Measurements from ENCODE around the gene ADAMTSL3. TPM values are rescaled to one million over a fixed set of nuclear protein-coding genes. Genes with fewer than 3 reads are reported as not detected.

The ADAMTSL3 gene
- total and polyA plus RNA-seq, 2 of the 4 experiments (the other 2 are of a cell fraction), result under 0.01 to 0.02 TPM

DNA sequence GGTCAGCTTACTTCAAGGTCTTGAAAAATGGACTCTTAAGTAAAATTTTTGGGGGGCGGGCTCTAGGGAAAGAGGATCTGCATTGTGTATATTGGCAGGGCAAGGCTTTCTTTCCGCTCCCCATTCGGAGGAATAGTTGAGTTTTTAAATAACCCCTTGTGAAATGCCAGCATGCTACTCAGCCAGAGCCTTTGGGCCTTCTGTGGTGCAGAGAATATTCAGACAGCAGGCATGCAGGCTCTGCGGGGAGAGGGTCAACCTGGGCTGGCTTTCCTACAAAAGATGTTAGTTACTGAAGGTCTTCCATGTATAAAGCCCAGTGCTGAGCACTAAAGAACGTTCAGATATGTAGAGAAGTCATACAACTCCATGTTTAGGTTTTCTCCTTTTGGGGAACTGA lies 40.6 kb downstream of the ADAMTSL3 start:
- in situ Hi-C loops (cut with MboI; ENCODE audit: low sequenced_read_pairs), result loop anchor here (10.0 kb wide), 1 partner anchor 60 kb away; no protein-coding TSS in a partner anchor
- no peaks in the 10 kb centered on the region for H3K79me1 ChIP-seq (ENCODE audit: low read depth in 1 of 2, low read length in 2 of 2)

More for the DNA sequence above, 40.6 kb downstream of the ADAMTSL3 start:
- H2AFZ ChIP-seq (replicated peaks; ENCODE audit: low read length, poor library complexity), result no peak overlapping the region
- intact Hi-C loops (cut with micrococcal nuclease), result no loop called here
- ATAC-seq (ENCODE audit: low read depth) (no peak), DNase-seq (no peak)
- no peak overlapping the region for H3K27ac ChIP-seq (ENCODE audit: insufficient read depth, low read length)
- no CpG with 5 or more reads among the region's 5 CpGs for WGBS, 2 experiments (ENCODE audit: extremely low coverage in 2 of 2, insufficient read length in 1 of 2)
- no peak overlapping the region for H3K18ac ChIP-seq (ENCODE audit: low read depth, low read length)
- no peak for TF ChIP-seq SMC3 (IDR thresholded peaks at IDR 0.05; ENCODE audit: low read depth, low read length)
- TF ChIP-seq FOS (IDR thresholded peaks at IDR 0.05; ENCODE audit: low read depth, low read length), result no peak
- TF ChIP-seq POLR2A (IDR thresholded peaks at IDR 0.05; ENCODE audit: low read depth, low read length), result no peak
- TF ChIP-seq MAFK (IDR thresholded peaks at IDR 0.05; ENCODE audit: low read depth, low read length), result no peak
- TF ChIP-seq CHD1 (IDR thresholded peaks at IDR 0.05; ENCODE audit: low read depth, low read length), result no peak
- no peak for TF ChIP-seq ELK1 (IDR thresholded peaks at IDR 0.05; ENCODE audit: borderline replicate concordance, low read depth, low read length)
- TF ChIP-seq, protein P1, sequence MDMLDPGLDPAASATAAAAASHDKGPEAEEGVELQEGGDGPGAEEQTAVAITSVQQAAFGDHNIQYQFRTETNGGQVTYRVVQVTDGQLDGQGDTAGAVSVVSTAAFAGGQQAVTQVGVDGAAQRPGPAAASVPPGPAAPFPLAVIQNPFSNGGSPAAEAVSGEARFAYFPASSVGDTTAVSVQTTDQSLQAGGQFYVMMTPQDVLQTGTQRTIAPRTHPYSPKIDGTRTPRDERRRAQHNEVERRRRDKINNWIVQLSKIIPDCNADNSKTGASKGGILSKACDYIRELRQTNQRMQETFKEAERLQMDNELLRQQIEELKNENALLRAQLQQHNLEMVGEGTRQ (IDR thresholded peaks at IDR 0.05; ENCODE audit: low read depth, low read length), result no peak
- TF ChIP-seq RAD21 (IDR thresholded peaks at IDR 0.05; ENCODE audit: low read length), result no peak
- TF ChIP-seq RCOR1 (IDR thresholded peaks at IDR 0.05; ENCODE audit: insufficient replicate concordance, low read length), result no peak
- TF ChIP-seq NFE2L2 (IDR thresholded peaks at IDR 0.05; ENCODE audit: low read depth, low read length), result no peak
- TF ChIP-seq MAZ (IDR thresholded peaks at IDR 0.05; ENCODE audit: borderline replicate concordance, low read depth, low read length), result no peak
- no peak for TF ChIP-seq BHLHE40 (IDR thresholded peaks at IDR 0.05; ENCODE audit: low read depth, low read length)
- no peak overlapping the region for H2AK9ac ChIP-seq (replicated peaks; ENCODE audit: low read depth, low read length, poor library complexity)
- H2BK15ac ChIP-seq (ENCODE audit: low read depth, low read length), result no peak overlapping the region
- H3K56ac ChIP-seq (ENCODE audit: extremely low read depth, insufficient read depth, low read length), result no peak overlapping the region
- H3K4me3 ChIP-seq (ENCODE audit: insufficient read depth, low read depth, low read length), result no peak overlapping the region
- no peak overlapping the region for H4K8ac ChIP-seq (ENCODE audit: low read depth in 2 of 2, low read length in 2 of 2)
- H3K36me3 ChIP-seq (ENCODE audit: control insufficient read depth, insufficient read depth, low read length), result no peaks in the 10 kb centered on the region
- H2BK5ac ChIP-seq (ENCODE audit: low read depth, low read length, poor library complexity, severe bottlenecking), result no peak overlapping the region
- H2BK120ac ChIP-seq (ENCODE audit: low read depth, low read length), result no peak overlapping the region
- no peak overlapping the region for H3K4me2 ChIP-seq (ENCODE audit: low read depth, low read length)
- H2AK5ac ChIP-seq (ENCODE audit: low read depth, low read length), result no peak overlapping the region
- H2BK20ac ChIP-seq (ENCODE audit: low read depth, low read length), result no peak overlapping the region
- H4K20me1 ChIP-seq (ENCODE audit: insufficient read depth, low read length), result no peaks in the 10 kb centered on the region
- no peak overlapping the region for H4K91ac ChIP-seq (ENCODE audit: insufficient read depth, low read depth, low read length)
- no peaks in the 10 kb centered on the region; the same call in 1 of the 2 replicates for H3K9me1 ChIP-seq (ENCODE audit: insufficient read depth, low read length)
- no peak overlapping the region for H4K5ac ChIP-seq (ENCODE audit: low read depth, low read length)
- no peak overlapping the region for H3K9ac ChIP-seq (ENCODE audit: low read depth, low read length)
- POLR2A ChIA-PET (ENCODE audit: unreplicated experiment), result no interaction called here
- BruUV-seq (replicated peaks), result no TSS peak
- peaks cover 2% of the 10 kb centered on the region for H3K9me3 ChIP-seq (ENCODE audit: control insufficient read depth, insufficient read depth, low read length)
- no peak overlapping the region for H3K4ac ChIP-seq (ENCODE audit: low read depth, low read length)
- H3K23ac ChIP-seq (ENCODE audit: low read depth, low read length), result no peak overlapping the region
- peaks cover 3% of the 10 kb centered on the region; the same call in 1 of the 2 replicates for H3K4me1 ChIP-seq (ENCODE audit: control insufficient read depth, insufficient read depth, low read length)
- H3K27me3 ChIP-seq (ENCODE audit: control insufficient read depth, insufficient read depth, low read length), result no peaks in the 10 kb centered on the region
- no peak overlapping the region for H3K14ac ChIP-seq (replicated peaks; ENCODE audit: low read depth, low read length)
- CTCF ChIA-PET, result no interaction called here
- dilution Hi-C loops (cut with HindIII; ENCODE audit: low sequenced_read_pairs, unreplicated experiment), result no loop called here
